ENCODE data around the gene EXD2.

Gene EXD2

GRCh38 chr14:69231486-69231885, 40.2 kb downstream of the EXD2 start:
- H3K27ac ChIP-seq: peak overlapping the region; percentile 74
- TF ChIP-seq, protein P1, sequence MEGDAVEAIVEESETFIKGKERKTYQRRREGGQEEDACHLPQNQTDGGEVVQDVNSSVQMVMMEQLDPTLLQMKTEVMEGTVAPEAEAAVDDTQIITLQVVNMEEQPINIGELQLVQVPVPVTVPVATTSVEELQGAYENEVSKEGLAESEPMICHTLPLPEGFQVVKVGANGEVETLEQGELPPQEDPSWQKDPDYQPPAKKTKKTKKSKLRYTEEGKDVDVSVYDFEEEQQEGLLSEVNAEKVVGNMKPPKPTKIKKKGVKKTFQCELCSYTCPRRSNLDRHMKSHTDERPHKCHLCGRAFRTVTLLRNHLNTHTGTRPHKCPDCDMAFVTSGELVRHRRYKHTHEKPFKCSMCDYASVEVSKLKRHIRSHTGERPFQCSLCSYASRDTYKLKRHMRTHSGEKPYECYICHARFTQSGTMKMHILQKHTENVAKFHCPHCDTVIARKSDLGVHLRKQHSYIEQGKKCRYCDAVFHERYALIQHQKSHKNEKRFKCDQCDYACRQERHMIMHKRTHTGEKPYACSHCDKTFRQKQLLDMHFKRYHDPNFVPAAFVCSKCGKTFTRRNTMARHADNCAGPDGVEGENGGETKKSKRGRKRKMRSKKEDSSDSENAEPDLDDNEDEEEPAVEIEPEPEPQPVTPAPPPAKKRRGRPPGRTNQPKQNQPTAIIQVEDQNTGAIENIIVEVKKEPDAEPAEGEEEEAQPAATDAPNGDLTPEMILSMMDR (conservative IDR thresholded peaks at IDR 0.05): no peak

DNA sequence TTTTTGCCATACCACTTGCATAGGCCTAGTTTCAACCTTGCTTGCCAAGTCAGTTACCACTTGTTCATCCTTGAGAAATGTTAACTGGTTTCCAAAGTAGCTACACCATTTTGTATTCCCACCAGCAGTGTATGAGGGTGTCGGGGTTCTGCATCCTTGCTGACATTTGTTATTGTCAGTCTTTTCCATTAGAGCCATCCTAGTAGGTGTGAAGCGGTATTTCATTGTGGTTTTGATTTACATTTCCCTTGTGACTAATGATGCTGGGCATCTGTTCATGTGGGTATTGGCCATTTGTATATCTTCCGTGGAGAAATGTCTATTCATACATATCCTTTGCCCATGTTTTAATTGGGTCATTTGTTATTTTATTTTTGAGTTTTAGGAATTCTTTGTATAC, 41.1 kb downstream of the EXD2 start:
- H3K27ac ChIP-seq: peak overlapping the region; percentile 74
- TF ChIP-seq, protein P1 (conservative IDR thresholded peaks at IDR 0.05): no peak

DNA sequence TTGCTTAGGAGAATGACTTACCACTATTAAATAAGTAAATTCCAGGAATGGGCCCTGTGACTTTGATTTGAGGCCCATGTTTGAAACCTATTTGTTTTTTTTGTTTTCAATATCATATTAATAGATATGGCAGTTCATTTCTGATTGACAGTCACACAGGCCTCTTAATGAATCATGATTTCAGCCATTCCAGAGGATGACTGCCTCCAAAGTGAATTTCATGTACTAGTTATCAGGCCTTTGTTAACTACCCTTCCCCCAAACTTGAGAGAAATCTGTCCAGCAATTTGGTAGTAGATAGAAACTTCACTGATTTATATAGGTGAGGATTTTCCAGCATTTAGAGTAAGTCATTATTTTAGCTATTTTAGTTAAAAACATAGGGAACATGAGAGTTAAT, 42.8 kb downstream of the EXD2 start:
- TF ChIP-seq, protein P1 (conservative IDR thresholded peaks at IDR 0.05): no peak
- no peak overlapping the region for H3K27ac ChIP-seq

GRCh38 chr14:69235708-69236107, 44.4 kb downstream of the EXD2 start:
- TF ChIP-seq, protein P1 (conservative IDR thresholded peaks at IDR 0.05): no peak
- no peak overlapping the region for H3K27ac ChIP-seq

- TF ChIP-seq, protein P1 (conservative IDR thresholded peaks at IDR 0.05): no peak
- no peak overlapping the region for H3K27ac ChIP-seq
Measured at GRCh38 chr14:69237142-69237541, 45.8 kb downstream of the EXD2 start.

DNA sequence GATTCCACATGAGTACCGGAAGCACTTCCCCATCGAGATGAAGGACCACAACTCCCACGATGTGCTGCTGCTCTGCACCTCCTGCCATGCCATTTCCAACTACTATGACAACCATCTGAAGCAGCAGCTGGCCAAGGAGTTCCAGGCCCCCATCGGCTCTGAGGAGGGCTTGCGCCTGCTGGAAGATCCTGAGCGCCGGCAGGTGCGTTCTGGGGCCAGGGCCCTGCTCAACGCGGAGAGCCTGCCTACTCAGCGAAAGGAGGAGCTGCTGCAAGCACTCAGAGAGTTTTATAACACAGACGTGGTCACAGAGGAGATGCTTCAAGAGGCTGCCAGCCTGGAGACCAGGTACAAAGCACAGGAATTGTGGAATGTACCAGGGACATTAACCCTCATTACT, 46.3 kb downstream of the EXD2 start:
- TF ChIP-seq, protein P1 (conservative IDR thresholded peaks at IDR 0.05): no peak
- no peak overlapping the region for H3K27ac ChIP-seq

- TF ChIP-seq, protein P1 (conservative IDR thresholded peaks at IDR 0.05): no peak
- no peak overlapping the region for H3K27ac ChIP-seq
Measured at GRCh38 chr14:69238883-69239282, 47.6 kb downstream of the EXD2 start.

Data from VCaP (cell line).